Liver (tissue), 9 donors: ENCODE data around the gene JAML. TPM values are rescaled to one million over a fixed set of nuclear protein-coding genes. Genes with fewer than 3 reads are reported as not detected.
"Not testable (repeated sequence)": the region's sequence is repeated elsewhere in the genome, so short reads cannot be mapped to it uniquely, and the experiment has no call there.

Source experiments
- DNase-seq: peaks from one replicate; pipeline ENCODE4 v3.0.0-alpha.2; 2017; ENCODE audit warnings: low spot score
- H3K27ac ChIP-seq, 2 donors: one replicate each; pipeline ENCODE4 v1.7.0; 2013; ENCODE audit warnings: inconsistent platforms in 2 of 2, low read length in 2 of 2, control low read depth in 1 of 2, low read depth in 1 of 2, mild to moderate bottlenecking in 1 of 2
- H3K27me3 ChIP-seq, 4 donors: one replicate each; pipeline versions ENCODE4 v1.6.1 to v1.7.0; 2013; ENCODE audit warnings: low read length in 3 of 4, inconsistent platforms in 1 of 4, mild to moderate bottlenecking in 1 of 4, moderate library complexity in 1 of 4; ENCODE audit not compliant: control insufficient read depth in 4 of 4, insufficient read depth in 4 of 4
- H3K36me3 ChIP-seq, 4 donors: one replicate each; pipeline versions ENCODE4 v1.6.1 to v1.7.0; 2013; ENCODE audit warnings: low read length in 3 of 4, mild to moderate bottlenecking in 3 of 4, low read depth in 1 of 4, moderate library complexity in 1 of 4; ENCODE audit not compliant: control insufficient read depth in 4 of 4, insufficient read depth in 3 of 4
- H3K4me1 ChIP-seq, 4 donors: one replicate each; pipeline versions ENCODE4 v1.6.1 to v1.7.0; 2013; ENCODE audit warnings: low read length in 3 of 4, mild to moderate bottlenecking in 3 of 4, moderate library complexity in 1 of 4; ENCODE audit not compliant: control insufficient read depth in 4 of 4, insufficient read depth in 4 of 4
- H3K4me3 ChIP-seq, 3 donors: one replicate each; pipeline versions ENCODE4 v1.6.1 to v1.7.0; 2013; ENCODE audit warnings: low read length in 3 of 3, control low read depth in 1 of 3, low read depth in 1 of 3, mild to moderate bottlenecking in 1 of 3
- H3K9ac ChIP-seq, 2 donors: one replicate each; pipeline ENCODE4 v1.7.0; 2013; ENCODE audit warnings: low read length in 2 of 2, mild to moderate bottlenecking in 2 of 2, moderate library complexity in 2 of 2, control low read depth in 1 of 2, low read depth in 1 of 2
- H3K9me3 ChIP-seq, 4 donors: one replicate each; pipeline versions ENCODE4 v1.6.1 to v1.7.0; 2013; ENCODE audit warnings: low read length in 3 of 4; ENCODE audit not compliant: control insufficient read depth in 4 of 4
- EGR1 ChIP-seq, 2 donors: IDR thresholded peaks; 2 replicates each; pipeline ENCODE4 v1.6.1; 2016 to 2018; ENCODE audit warnings: antibody characterized with exemption in 2 of 2, low read depth in 2 of 2
- FOXA1 ChIP-seq: IDR thresholded peaks from 2 replicates; pipeline ENCODE4 v1.6.1; 2016; ENCODE audit warnings: antibody characterized with exemption
- HNF4A ChIP-seq, 2 donors: conservative IDR thresholded peaks; 2 replicates each; pipeline ENCODE4 v1.6.1; 2016; ENCODE audit warnings: antibody characterized with exemption in 2 of 2, mild to moderate bottlenecking in 2 of 2
- HNF4G ChIP-seq: IDR thresholded peaks from 2 replicates; pipeline ENCODE4 v1.6.1; 2016; ENCODE audit warnings: antibody characterized with exemption
- JUND ChIP-seq, 2 donors: IDR thresholded peaks; 2 replicates each; pipeline ENCODE4 v1.6.1; 2016; ENCODE audit warnings: antibody characterized with exemption in 2 of 2
- NR2F2 ChIP-seq: IDR thresholded peaks from 2 replicates; pipeline ENCODE4 v1.6.1; 2016; ENCODE audit warnings: antibody characterized with exemption
- RAD21 ChIP-seq, 2 donors: IDR thresholded peaks; 2 replicates each; pipeline ENCODE4 v1.6.1; 2016; ENCODE audit warnings: antibody characterized with exemption in 2 of 2, mild to moderate bottlenecking in 2 of 2
- SP1 ChIP-seq: IDR thresholded peaks from 2 replicates; pipeline ENCODE4 v1.6.1; 2018; ENCODE audit warnings: antibody characterized with exemption, mild to moderate bottlenecking
- TAF1 ChIP-seq: conservative IDR thresholded peaks from 2 replicates; pipeline ENCODE4 v1.6.1; 2016; ENCODE audit warnings: antibody characterized with exemption, mild to moderate bottlenecking
- YY1 ChIP-seq: IDR thresholded peaks from 2 replicates; pipeline ENCODE4 v1.6.1; 2016; ENCODE audit warnings: antibody characterized with exemption, mild to moderate bottlenecking
- WGBS: extraction: QIAGEN DNeasy Blood & Tissue Kit; methylation state at CpG from one replicate; pipeline ENCODE4 v1.1.7; 2013; 5-methylcytosine and 5-hydroxymethylcytosine counted together
- polyA plus RNA-seq, 2 donors: library from polyadenylated mRNA; stranded (reverse) in 1 of 2; unstranded in 1 of 2; fragments of 200-250 nt in 1 of 2; fragments of >200 nt in 1 of 2; fragmentation: Nextera tagmentation in 1 of 2; extraction: Ambion mirVana in 1 of 2; gene quantifications; one replicate each; pipeline versions ENCODE4 v1.2.1 to v1.2.3, GENCODE V29; 2013 to 2015
- total RNA-seq, 2 donors: library from RNA; depleted of rRNA; stranded (reverse); fragments of >200 nt; gene quantifications; one replicate each; pipeline ENCODE4 v1.2.3, GENCODE V29; 2014
- TF ChIP-seq, protein P1 (sequence below): fragments of 150-350 bp; IDR thresholded peaks from 2 replicates; pipeline ENCODE4 v1.5.1; 2017; ENCODE audit warnings: improper control_type of control experiment, low read depth, low read length; ENCODE audit not compliant: missing input control
- TF ChIP-seq, protein P2 (sequence below): IDR thresholded peaks from 2 replicates; pipeline ENCODE4 v1.6.1; 2016; ENCODE audit warnings: antibody characterized with exemption
- TF ChIP-seq, protein P3 (sequence below): IDR thresholded peaks from 2 replicates; pipeline ENCODE4 v1.6.1; 2016; ENCODE audit warnings: antibody characterized with exemption
- TF ChIP-seq, protein P4 (sequence below): IDR thresholded peaks from 2 replicates; pipeline ENCODE4 v1.6.1; 2016; ENCODE audit warnings: antibody characterized with exemption
- donor health status: healthy.
- donor health status: healthy.
- donor health status: healthy.
- donor health status: healthy.
- donor health status: healthy.

JAML gene
- total and polyA plus RNA-seq, 4 donors: 2.2 to 13.5 (median 6.5) TPM

DNA sequence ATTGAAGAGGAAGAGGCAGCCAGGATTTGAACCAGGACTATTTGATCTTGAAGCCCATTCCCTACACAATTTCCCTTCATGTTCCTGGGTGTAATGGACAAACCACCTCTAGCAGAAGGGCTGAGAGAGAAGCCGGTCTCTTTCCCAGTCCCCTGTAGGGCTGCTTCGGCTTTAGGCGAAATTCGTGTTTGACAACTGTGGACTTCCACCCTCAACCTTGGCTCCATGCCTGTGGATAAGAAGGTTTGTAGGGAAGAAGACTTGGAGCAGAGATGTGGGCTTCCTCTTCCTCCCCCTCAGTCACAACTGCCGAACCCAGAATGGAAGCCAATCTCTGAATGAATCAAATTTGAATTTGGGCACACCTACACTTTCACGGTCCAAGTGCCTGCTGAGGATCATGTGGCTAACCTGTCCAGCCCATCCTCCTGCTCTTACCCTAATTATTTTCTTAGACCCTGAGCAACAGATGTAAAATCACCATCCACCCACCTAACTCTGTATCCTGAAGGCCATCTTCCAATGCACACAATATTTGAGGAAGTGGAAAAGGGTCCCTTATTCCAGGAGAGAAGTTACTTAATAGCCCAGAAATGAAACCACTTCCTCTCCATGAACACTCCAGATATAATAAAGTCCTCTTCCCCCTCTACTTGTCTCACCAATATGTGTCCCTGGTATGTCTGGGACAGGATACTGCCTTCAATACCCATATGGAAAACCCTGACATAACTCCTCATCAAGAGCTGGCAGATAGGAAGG lies 38.3 kb downstream of the JAML start:
- Histone ChIP-seq H3K4me1 (peaks cover 1 to 10% (median 6%) of the 10 kb centered on the region in 4 donors), H3K27me3 (no peaks in the 10 kb centered on the region), H3K27ac (no peak overlapping the region), H3K36me3 (no peaks in the 10 kb centered on the region), H3K9ac (no peak overlapping the region), H3K4me3 (no peak overlapping the region), H3K9me3 (peaks cover 0 to 2% (median 0%) of the 10 kb centered on the region in 4 donors)
- DNase-seq: no peak
- TF ChIP-seq HNF4G (peak; percentile 25), SP1 (peak; percentile 30), HNF4A (conservative IDR thresholded peaks at IDR 0.05) (peak; percentile 41 to 72), RAD21 (IDR thresholded peaks at IDR 0.05) (peak in 1 of 2 donors; percentile 33), EGR1 (IDR thresholded peaks at IDR 0.05; ENCODE audit: low read depth in 2 of 2) (no peak)
- WGBS: 30% methylated on average over 6 of the region's 6 CpGs

DNA sequence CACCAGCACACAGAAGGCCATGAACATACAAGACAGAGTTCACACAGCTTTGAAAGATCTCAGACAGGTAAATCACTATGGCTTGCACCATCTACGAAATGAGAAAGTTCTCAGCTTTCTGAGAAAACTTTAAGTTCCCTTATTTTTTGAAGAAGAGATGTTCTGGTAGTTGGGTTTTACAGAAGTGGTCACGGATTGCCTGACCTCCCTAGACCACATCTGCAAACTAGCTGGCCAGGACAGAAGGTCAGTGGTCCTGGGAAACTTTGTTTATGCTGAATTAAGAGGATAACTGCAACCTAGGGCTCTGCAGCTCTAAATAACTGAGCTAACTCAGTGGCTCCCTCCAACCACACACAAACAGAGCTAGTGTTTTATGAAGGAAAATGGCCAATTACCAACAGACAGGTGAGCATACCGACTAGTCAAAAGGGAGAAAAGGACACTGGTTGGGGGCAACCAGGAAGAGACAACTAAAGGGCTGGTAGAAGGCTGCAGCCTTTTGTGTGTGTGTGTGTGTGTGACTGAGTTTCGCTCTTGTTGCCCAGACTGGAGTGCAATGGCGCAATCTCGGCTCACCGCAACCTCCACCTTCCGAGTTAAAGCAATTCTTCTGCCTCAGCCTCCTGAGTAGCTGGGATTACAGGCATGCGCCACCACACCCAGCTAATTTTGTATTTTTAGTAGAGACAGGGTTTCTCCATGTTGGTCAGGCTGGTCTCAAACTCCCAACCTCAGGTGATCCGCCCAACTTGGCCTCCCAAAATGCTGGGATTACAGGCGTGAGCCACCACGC lies 39.8 kb downstream of the JAML start:
- H3K27ac ChIP-seq: no peak overlapping the region

DNA sequence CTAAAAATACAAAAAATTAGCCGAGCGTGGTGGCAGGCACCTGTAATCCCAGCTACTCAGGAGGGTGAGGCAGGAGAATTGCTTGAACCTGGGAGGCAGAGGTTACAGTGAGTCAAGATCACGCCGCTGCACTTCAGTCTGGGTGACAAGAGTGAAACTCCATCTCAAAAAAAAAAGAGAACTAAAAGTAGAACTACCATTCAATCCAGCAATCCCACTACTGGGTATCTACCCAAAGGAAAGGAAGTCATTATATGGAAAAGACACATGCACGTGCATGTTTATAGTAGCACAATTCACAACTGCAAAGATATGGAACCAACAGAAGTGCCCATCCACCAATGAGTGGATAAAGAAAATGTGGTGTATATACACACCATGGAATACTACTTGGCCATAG lies 41.1 kb downstream of the JAML start:
- H3K4me1 ChIP-seq, DNase-seq, H3K9ac ChIP-seq, H3K27me3 ChIP-seq, H3K4me3 ChIP-seq, H3K27ac ChIP-seq, H3K36me3 ChIP-seq, H3K9me3 ChIP-seq: not testable (repeated sequence)
- 92% methylated on average over 5 of the region's 5 CpGs for WGBS

More for the DNA sequence above, 39.8 kb downstream of the JAML start:
- Histone ChIP-seq H3K9me3 (no peaks in the 10 kb centered on the region), H3K36me3 (no peaks in the 10 kb centered on the region), H3K4me3 (no peak overlapping the region), H3K4me1 (peaks cover 0 to 10% (median 4%) of the 10 kb centered on the region in 4 donors), H3K9ac (no peak overlapping the region), H3K27me3 (no peaks in the 10 kb centered on the region)
- TF ChIP-seq EGR1 (IDR thresholded peaks at IDR 0.05; ENCODE audit: low read depth in 2 of 2) (no peak), HNF4G (no peak), RAD21 (IDR thresholded peaks at IDR 0.05) (no peak), HNF4A (conservative IDR thresholded peaks at IDR 0.05) (no peak), FOXA1 (no peak), JUND (IDR thresholded peaks at IDR 0.05) (no peak), YY1 (no peak), TAF1 (no peak), NR2F2 (no peak)
- TF ChIP-seq, protein P1, sequence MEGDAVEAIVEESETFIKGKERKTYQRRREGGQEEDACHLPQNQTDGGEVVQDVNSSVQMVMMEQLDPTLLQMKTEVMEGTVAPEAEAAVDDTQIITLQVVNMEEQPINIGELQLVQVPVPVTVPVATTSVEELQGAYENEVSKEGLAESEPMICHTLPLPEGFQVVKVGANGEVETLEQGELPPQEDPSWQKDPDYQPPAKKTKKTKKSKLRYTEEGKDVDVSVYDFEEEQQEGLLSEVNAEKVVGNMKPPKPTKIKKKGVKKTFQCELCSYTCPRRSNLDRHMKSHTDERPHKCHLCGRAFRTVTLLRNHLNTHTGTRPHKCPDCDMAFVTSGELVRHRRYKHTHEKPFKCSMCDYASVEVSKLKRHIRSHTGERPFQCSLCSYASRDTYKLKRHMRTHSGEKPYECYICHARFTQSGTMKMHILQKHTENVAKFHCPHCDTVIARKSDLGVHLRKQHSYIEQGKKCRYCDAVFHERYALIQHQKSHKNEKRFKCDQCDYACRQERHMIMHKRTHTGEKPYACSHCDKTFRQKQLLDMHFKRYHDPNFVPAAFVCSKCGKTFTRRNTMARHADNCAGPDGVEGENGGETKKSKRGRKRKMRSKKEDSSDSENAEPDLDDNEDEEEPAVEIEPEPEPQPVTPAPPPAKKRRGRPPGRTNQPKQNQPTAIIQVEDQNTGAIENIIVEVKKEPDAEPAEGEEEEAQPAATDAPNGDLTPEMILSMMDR: no peak
- TF ChIP-seq, protein P2, sequence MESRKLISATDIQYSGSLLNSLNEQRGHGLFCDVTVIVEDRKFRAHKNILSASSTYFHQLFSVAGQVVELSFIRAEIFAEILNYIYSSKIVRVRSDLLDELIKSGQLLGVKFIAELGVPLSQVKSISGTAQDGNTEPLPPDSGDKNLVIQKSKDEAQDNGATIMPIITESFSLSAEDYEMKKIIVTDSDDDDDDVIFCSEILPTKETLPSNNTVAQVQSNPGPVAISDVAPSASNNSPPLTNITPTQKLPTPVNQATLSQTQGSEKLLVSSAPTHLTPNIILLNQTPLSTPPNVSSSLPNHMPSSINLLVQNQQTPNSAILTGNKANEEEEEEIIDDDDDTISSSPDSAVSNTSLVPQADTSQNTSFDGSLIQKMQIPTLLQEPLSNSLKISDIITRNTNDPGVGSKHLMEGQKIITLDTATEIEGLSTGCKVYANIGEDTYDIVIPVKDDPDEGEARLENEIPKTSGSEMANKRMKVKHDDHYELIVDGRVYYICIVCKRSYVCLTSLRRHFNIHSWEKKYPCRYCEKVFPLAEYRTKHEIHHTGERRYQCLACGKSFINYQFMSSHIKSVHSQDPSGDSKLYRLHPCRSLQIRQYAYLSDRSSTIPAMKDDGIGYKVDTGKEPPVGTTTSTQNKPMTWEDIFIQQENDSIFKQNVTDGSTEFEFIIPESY: no peak
- TF ChIP-seq, protein P3, sequence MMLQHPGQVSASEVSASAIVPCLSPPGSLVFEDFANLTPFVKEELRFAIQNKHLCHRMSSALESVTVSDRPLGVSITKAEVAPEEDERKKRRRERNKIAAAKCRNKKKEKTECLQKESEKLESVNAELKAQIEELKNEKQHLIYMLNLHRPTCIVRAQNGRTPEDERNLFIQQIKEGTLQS: no peak
- TF ChIP-seq, protein P4, sequence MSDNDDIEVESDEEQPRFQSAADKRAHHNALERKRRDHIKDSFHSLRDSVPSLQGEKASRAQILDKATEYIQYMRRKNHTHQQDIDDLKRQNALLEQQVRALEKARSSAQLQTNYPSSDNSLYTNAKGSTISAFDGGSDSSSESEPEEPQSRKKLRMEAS: no peak
- WGBS: 87% methylated on average over 12 of the region's 12 CpGs
- DNase-seq: no peak
